Measurements from ENCODE around the gene SLC15A2.

GRCh38 chr3:121957674-121958415 lies 63.6 kb downstream of the SLC15A2 start:
- TF ChIP-seq CTCF (IDR thresholded peaks at IDR 0.05) = no peak
- no peak for TF ChIP-seq POLR2A (IDR thresholded peaks at IDR 0.05)
